LNCaP clone FGC (cell line): Measurements from ENCODE around the gene SLC22A4.

ENCODE experiments used
- DNase-seq: peaks from one replicate; pipeline ENCODE4 v3.0.0-alpha.2; 2011; ENCODE audit warnings: low read depth
- H3K4me3 ChIP-seq: 2 replicates; pipeline ENCODE4 v1.5.1; 2011; ENCODE audit warnings: mild to moderate bottlenecking, low read depth, low read length, control low read depth
- TF ChIP-seq, protein P1 (sequence below): IDR thresholded peaks from 2 replicates; pipeline ENCODE4 v1.5.1; 2012; ENCODE audit warnings: mild to moderate bottlenecking; ENCODE audit not compliant: control insufficient read depth, insufficient read depth; ENCODE audit errors: extremely low read depth

Gene SLC22A4

DNA sequence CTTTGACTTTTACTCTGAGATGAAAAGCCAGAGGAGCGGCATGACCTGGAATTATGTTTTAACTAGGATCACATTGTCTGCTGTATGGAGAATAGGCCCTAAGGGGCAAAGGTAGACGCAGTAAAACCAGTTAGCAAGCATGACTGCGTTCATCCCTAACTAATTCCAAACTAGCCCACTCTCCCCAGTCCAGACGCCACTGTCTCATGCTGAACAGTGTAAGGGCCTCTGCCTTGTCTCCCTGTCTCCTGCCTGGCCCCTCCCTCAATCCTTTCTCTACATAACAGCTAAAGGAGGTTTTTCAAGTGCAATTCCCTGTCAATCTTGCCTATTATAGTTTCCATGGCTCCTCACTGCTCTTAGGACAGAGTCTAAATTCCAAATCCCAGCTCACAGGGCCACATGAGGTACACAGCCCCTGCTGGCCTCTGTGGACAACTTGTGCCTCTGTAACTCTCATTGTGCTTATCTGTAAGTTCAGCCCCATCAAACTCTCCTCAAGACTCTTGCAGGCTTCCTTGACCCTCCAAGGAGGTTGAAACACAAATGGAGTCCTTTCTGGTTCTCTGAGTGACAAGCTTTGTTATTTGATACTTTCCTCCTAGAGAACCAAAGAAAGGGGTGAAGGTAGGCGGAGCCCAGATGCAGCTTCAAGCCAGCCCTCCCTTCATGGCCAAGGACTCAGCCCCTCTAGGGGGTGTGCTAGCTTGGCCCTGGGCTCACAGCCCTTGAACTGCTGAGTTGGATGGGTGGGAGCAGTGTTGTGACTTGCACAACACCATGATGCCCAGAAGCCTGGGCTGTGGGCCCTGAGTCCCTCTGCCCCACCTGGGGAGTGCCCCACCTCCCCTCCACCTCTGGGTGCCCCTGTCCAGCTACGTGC is 16.0 kb upstream of the SLC22A4 start:
- TF ChIP-seq, protein P1, sequence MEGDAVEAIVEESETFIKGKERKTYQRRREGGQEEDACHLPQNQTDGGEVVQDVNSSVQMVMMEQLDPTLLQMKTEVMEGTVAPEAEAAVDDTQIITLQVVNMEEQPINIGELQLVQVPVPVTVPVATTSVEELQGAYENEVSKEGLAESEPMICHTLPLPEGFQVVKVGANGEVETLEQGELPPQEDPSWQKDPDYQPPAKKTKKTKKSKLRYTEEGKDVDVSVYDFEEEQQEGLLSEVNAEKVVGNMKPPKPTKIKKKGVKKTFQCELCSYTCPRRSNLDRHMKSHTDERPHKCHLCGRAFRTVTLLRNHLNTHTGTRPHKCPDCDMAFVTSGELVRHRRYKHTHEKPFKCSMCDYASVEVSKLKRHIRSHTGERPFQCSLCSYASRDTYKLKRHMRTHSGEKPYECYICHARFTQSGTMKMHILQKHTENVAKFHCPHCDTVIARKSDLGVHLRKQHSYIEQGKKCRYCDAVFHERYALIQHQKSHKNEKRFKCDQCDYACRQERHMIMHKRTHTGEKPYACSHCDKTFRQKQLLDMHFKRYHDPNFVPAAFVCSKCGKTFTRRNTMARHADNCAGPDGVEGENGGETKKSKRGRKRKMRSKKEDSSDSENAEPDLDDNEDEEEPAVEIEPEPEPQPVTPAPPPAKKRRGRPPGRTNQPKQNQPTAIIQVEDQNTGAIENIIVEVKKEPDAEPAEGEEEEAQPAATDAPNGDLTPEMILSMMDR, result no peak
- no peak overlapping the region for H3K4me3 ChIP-seq
- no peak for DNase-seq

GRCh38 chr5:132279801-132280200 is 14.4 kb upstream of the SLC22A4 start:
- no peak for DNase-seq
- no peak overlapping the region for H3K4me3 ChIP-seq
- TF ChIP-seq, protein P1, result no peak

GRCh38 chr5:132280371-132281240 is 13.6 kb upstream of the SLC22A4 start:
- TF ChIP-seq, protein P1, result no peak
- no peak overlapping the region for H3K4me3 ChIP-seq

DNA sequence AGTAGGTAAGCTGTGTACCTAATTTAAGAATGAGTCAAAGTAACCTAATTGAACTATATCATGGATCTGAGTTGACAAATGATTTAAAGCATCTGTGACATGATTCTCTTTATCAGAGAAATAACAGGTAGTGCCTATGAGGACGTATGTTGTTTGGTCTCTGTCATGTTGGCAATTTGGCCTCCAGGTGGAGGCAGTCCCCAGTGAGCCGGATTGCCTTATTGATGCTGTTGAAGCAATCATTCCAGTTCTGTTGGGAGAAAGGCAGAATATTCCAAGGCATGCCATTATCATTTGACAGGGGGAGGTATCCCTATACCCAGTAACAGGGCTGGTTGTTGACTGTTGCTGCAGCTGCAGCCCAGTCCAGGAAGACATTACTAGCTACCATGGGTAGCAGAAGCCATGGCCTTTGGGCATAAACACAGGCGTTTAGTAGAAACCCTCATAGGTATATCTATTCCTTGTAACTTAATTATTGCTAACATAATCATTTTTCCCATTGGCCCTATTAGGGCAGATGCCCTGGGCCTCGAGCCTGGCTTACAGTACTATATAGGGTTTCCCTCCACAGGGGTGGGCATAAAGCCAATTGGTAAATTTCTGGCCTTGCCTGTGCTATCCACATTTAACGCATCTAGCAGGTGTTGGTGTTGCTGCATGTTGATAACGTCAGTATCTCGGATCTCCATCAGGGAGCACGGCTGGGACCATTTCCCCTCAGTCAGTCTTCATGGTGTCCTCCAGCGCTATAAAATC is 12.2 kb upstream of the SLC22A4 start:
- TF ChIP-seq, protein P1, result no peak
- H3K4me3 ChIP-seq, result no peak overlapping the region
- no peak for DNase-seq

More at GRCh38 chr5:132280371-132281240, 13.6 kb upstream of the SLC22A4 start:
- DNase-seq, result no peak

DNA sequence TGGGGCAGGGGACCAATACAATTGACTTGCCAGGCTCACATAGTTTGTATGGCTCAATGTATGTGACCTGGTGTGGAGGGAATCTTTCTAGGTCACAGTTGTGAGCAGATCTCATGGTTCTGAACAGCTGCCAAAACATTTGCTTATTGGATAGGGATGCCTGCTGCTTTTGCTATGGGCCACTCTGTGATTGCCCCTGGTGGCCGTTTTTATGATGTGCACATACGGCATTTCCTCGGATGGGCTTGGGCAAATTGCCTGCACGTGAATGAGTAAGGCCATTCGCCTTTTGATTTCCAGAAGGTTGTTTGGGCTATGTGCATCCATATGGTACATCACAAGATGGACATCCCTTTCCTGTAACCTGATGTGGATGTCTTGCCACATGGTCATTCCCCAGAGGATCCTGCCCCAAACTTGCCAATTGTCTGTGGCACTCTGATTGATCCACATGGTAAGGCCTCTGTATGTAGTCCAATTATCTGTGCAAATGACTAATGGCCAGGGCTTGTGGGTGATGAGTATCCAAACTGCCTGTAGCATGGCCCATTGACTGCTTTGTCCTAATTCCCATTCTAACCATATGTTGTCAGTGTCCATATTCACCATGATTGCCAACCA is 10.7 kb upstream of the SLC22A4 start:
- no peak for DNase-seq
- TF ChIP-seq, protein P1, result peak; percentile 34; the same call in 1 of the 2 replicates
- no peak overlapping the region for H3K4me3 ChIP-seq

GRCh38 chr5:132289097-132289496 is 5.1 kb upstream of the SLC22A4 start:
- TF ChIP-seq, protein P1, result no peak
- no peak for DNase-seq
- no peak overlapping the region for H3K4me3 ChIP-seq
